CD4-positive, alpha-beta T cell treated with Interleukin-4 for 1 hour (primary cell): Measurements from ENCODE around the gene DNAJA3.

Experiments
- DNase-seq, 2 donors: peaks; one replicate each; pipeline ENCODE4 v3.0.0-alpha.2; 2020 to 2022

The DNAJA3 gene

DNA sequence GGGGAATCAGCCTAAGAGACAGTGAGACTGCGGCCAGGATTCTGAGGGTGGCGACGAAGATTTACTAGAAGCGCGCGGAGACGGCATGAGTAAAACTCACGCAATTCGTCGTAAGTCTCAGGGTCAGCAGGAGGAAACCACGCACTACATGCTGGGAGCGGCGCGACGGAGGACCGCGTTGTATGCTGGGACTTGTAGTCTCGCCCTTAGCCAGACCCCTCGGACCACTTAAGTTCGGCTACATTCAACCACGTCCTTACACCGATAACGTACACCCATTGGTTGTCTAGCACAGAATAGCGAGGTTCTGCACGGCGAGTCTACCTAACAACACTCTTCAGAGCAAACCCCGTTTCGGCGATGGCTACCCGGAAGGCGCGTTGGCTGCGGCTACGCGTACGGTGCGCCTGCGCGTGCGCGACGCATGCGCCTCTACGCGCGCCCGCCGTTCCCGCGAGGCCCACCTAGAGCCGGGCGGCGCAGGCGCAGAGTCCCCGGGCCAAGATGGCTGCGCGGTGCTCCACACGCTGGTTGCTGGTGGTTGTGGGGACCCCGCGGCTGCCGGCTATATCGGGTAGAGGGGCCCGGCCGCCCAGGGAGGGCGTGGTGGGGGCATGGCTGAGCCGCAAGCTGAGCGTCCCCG is at the start of gene DNAJA3:
TSS of gene DNAJA3 (plus strand) at position 491 of the 643 bp plus-strand sequence. CDS start at position 505, 14 bp downstream.
- DNase-seq, result peak; percentile 92 to 93

DNA sequence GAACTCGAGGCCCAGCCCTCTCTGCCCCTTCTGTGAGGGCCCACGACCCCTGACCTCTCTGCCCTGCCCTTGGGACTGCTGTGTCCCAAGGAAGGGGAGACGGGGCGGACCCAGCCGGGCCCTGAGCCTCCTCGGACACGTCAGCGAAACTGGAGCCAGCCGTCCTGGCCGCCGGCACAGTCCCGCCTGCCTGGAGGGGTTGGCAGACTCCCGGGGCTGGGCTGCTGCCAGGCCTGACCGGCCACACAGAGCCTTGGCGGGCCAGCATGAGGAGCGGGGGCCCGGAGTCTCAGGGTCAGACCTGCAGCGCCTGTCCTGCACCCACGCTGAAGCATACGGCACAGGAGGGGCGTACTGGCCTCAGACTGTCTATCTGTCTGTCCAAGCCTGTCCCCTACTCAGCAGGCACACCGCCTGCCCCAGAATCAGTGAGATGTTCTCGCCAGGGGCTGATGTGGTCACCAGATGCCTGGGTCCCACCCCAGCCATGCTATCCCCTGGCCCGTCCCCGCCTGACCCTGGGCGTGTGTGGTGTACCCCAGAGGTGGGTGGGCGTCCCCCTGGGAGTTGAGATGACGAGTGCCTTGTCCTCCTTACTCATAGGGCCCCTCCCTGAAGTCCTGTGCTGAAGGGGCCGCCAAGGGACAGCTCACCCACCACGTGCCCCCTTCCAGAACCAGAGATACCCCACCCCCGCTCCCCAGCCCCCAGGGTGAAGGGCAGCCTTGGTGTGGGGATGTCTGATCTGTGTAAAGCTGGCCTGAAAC is 49.4 kb upstream of the DNAJA3 start:
- no peak for DNase-seq

GRCh38 chr16:4376893-4377572 is 48.6 kb upstream of the DNAJA3 start:
- DNase-seq, result no peak

- DNase-seq, result no peak
These were observed 48.0 kb upstream of the DNAJA3 start for GRCh38 chr16:4377573-4378154.

- DNase-seq, result no peak
These were observed 47.5 kb upstream of the DNAJA3 start for GRCh38 chr16:4378161-4378666.

GRCh38 chr16:4378999-4379690 is 46.5 kb upstream of the DNAJA3 start:
- DNase-seq, result no peak

DNA sequence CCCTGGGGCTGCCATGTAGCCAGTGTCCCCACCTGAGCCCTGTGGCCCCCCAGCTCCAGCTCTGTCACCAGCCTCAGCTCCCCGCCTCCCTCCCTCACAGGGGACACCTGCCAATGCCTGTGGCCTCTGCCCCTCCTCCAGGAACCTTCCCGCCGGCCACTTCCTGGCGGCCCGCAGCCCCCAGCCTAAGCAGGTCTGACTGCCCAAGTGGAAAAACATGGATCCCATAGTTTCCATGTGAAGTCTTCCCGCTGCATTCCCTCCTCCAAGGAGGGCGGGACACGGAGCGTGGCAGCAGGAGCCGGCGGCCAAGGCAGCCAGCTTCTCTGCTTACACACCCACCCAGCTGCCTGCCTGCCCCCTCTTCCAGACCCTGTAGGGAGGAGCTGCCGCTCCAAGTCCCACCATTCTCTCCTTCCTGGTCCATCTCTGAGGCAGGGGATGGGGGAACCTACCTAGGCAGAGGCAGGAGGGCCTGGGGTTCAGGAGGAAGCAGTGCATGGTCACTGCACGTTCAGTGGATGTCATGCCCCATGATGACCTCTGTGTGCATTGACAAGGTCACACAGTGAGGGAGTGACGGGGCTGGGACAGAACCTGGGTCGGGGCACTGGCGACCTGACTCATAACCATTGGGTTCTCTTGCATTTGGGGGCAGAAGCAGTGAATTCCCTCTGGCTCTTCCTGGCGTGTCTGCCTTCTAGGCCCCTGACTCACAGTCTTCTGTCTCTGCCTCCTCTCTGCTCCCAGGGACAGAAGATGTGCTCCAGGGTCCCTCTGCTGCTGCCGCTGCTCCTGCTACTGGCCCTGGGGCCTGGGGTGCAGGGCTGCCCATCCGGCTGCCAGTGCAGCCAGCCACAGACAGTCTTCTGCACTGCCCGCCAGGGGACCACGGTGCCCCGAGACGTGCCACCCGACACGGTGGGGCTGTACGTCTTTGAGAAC is 45.3 kb upstream of the DNAJA3 start:
- DNase-seq, result no peak

DNA sequence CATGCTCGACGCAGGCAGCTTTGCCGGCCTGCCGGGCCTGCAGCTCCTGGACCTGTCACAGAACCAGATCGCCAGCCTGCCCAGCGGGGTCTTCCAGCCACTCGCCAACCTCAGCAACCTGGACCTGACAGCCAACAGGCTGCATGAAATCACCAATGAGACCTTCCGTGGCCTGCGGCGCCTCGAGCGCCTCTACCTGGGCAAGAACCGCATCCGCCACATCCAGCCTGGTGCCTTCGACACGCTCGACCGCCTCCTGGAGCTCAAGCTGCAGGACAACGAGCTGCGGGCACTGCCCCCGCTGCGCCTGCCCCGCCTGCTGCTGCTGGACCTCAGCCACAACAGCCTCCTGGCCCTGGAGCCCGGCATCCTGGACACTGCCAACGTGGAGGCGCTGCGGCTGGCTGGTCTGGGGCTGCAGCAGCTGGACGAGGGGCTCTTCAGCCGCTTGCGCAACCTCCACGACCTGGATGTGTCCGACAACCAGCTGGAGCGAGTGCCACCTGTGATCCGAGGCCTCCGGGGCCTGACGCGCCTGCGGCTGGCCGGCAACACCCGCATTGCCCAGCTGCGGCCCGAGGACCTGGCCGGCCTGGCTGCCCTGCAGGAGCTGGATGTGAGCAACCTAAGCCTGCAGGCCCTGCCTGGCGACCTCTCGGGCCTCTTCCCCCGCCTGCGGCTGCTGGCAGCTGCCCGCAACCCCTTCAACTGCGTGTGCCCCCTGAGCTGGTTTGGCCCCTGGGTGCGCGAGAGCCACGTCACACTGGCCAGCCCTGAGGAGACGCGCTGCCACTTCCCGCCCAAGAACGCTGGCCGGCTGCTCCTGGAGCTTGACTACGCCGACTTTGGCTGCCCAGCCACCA is 44.4 kb upstream of the DNAJA3 start:
- no peak for DNase-seq

GRCh38 chr16:4381935-4382794 is 43.5 kb upstream of the DNAJA3 start:
- DNase-seq, result no peak

DNA sequence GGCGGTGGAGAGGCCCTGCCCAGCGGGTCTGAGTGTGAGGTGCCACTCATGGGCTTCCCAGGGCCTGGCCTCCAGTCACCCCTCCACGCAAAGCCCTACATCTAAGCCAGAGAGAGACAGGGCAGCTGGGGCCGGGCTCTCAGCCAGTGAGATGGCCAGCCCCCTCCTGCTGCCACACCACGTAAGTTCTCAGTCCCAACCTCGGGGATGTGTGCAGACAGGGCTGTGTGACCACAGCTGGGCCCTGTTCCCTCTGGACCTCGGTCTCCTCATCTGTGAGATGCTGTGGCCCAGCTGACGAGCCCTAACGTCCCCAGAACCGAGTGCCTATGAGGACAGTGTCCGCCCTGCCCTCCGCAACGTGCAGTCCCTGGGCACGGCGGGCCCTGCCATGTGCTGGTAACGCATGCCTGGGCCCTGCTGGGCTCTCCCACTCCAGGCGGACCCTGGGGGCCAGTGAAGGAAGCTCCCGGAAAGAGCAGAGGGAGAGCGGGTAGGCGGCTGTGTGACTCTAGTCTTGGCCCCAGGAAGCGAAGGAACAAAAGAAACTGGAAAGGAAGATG is 42.8 kb upstream of the DNAJA3 start:
- no peak for DNase-seq

DNA sequence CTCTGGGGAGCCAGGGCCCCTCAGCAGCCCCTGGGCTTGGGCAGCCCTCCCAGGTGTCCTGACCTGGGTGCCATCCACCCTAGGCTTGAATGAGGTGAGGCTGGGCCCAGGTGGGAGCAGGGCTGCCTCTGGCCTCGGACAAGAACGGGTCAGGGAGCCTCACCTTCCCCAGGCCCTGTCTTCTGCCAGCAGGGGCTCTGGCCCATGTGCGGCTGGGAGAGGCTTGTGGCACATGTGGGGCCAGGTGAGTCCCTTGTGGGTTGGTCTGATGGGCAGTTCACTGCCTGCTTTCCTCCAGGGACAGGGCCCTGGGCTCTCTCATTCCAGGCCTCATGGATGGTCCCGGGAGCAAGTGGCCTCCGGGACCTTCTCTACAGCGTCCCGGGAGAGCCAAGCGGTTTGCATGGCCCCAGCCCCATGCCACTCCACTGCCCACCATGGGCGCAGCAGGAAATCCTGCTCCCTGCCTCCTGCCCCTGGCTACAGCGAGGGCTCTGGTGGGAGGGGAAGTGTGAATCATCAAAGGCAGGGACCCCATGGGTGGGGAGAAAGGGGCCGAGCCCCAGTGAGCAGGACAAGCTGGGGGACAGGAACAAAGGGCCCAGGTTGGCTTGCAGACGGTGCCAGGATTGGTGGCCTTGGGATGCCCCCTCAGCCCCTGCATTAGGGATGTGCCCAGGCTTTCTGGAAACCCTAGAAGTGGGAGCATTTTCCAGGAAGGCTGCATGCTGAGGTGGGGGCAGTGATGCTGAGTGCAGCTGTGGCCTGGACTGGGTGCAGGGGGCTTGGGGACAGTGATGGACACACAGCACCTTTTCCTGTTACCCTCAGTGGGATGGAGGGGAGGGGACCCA is 41.9 kb upstream of the DNAJA3 start:
- DNase-seq, result no peak

- DNase-seq, result no peak
These were observed 41.1 kb upstream of the DNAJA3 start for GRCh38 chr16:4384509-4384942.

- no peak for DNase-seq
These were observed 40.4 kb upstream of the DNAJA3 start for GRCh38 chr16:4385066-4385788.

GRCh38 chr16:4385789-4386450 is 39.7 kb upstream of the DNAJA3 start:
- DNase-seq, result no peak

GRCh38 chr16:4386451-4386805 is 39.2 kb upstream of the DNAJA3 start:
- no peak for DNase-seq

GRCh38 chr16:4386951-4387565 is 38.6 kb upstream of the DNAJA3 start:
- no peak for DNase-seq
